Neural cell (in vitro differentiated cells): ENCODE measurements around the gene EHBP1.

Experiments
- CTCF ChIP-seq: fragments of 450-650 bp; IDR thresholded peaks from 2 replicates; pipeline ENCODE4 v1.5.1; 2014; ENCODE audit warnings: antibody characterized with exemption, mild to moderate bottlenecking, moderate library complexity; ENCODE audit not compliant: poor library complexity, severe bottlenecking
- EZH2 ChIP-seq: fragments of 200-600, 300-800 bp; shearing (Covaris generic), sonication (generic); IDR thresholded peaks from 2 replicates; pipeline ENCODE4 v1.6.1; 2014; ENCODE audit warnings: antibody characterized with exemption, low read length, borderline replicate concordance, mild to moderate bottlenecking; ENCODE audit not compliant: insufficient read depth, poor library complexity, severe bottlenecking
- POLR2AphosphoS5 ChIP-seq: IDR thresholded peaks from 2 replicates; pipeline ENCODE4 v1.6.1; 2012
- RAD21 ChIP-seq: fragments of 450-650 bp; conservative IDR thresholded peaks from 2 replicates; pipeline ENCODE4 v1.6.1; 2014; ENCODE audit warnings: antibody characterized with exemption, mild to moderate bottlenecking, moderate library complexity
- REST ChIP-seq: IDR thresholded peaks from 2 replicates; pipeline ENCODE4 v1.6.1; 2012; ENCODE audit warnings: borderline replicate concordance
- SMC3 ChIP-seq: fragments of 450-650 bp; conservative IDR thresholded peaks from 2 replicates; pipeline ENCODE4 v1.6.1; 2014; ENCODE audit warnings: antibody characterized with exemption, mild to moderate bottlenecking, moderate library complexity; ENCODE audit not compliant: poor library complexity

- TF ChIP-seq REST (no peak), RAD21 (no peak), POLR2AphosphoS5 (peak; percentile 45), CTCF (no peak), EZH2 (no peak), SMC3 (no peak)
Measured at GRCh38 chr2:63059793-63060471, 354.4 kb downstream of the EHBP1 start.
